Hypothalamus (tissue), 51 donors: ENCODE results near the gene PRAMEF18.
"Not testable (repeated sequence)": the region's sequence is repeated elsewhere in the genome, so short reads cannot be mapped to it uniquely, and the experiment has no call there.

Experiments used
- DNase-seq, 51 donors: peaks; one replicate each; lab custom pipeline; 2025; lab: John Stamatoyannopoulos, UW

The PRAMEF18 gene, protein sequence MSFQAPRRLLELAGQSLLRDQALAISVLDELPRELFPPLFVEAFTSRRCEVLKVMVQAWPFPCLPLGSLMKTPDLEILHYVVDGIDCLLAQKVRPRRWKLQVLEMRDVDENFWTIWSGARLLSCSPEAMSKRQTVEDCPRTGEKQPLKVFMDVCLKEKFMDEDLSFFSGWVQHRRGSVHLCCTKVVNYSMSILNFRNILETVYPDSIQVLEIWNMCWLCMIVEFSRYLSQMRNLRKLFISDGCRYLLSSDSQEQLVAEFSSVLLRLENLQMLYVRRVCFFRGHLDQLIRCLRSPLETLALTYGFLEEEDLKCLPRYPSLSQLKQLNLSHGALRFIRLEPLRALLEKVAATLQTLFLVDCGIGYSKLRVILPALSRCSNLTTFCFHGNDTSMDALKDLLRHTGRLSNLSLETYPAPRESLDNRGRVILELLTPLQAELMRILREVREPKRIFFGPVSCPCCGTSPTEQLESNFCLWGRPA

GRCh38 chr1:13225675-13226204 lies at the start of gene PRAMEF18:
PRAMEF18 (minus strand) TSS chr1:13226154; CDS start chr1:13226106, 48 bp downstream.
- DNase-seq = not testable (repeated sequence)

GRCh38 chr1:13265124-13265523 lies 39.2 kb upstream of the PRAMEF18 start:
- not testable (repeated sequence) for DNase-seq

GRCh38 chr1:13253898-13254297 lies 27.9 kb upstream of the PRAMEF18 start, which contains the start of gene PRAMEF5:
PRAMEF5 (plus strand) TSS chr1:13254198; CDS start chr1:13259269, 5,071 bp downstream.
- DNase-seq = not testable (repeated sequence)

DNA sequence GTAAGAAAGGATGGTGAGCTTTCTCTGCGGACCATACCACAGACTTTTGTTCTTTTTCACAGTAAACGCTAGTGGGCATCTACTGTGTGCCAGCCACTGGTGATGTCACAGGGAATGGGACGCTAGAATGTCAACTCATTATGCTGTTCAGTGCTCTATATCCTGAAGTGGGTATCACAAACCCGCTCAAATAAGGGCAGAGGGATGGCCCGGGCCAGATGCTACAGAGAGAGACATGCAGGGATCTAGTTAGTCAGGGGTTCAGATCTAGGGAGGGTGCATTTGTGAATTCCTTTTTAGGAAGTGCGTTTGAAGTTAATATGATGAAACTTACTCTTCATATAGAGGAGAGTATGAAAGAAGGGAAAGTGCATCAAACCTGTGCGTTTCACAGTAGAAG lies 21.2 kb upstream of the PRAMEF18 start:
- not testable (repeated sequence) for DNase-seq

GRCh38 chr1:13246554-13246871 lies 20.6 kb upstream of the PRAMEF18 start:
- DNase-seq = not testable (repeated sequence)

DNA sequence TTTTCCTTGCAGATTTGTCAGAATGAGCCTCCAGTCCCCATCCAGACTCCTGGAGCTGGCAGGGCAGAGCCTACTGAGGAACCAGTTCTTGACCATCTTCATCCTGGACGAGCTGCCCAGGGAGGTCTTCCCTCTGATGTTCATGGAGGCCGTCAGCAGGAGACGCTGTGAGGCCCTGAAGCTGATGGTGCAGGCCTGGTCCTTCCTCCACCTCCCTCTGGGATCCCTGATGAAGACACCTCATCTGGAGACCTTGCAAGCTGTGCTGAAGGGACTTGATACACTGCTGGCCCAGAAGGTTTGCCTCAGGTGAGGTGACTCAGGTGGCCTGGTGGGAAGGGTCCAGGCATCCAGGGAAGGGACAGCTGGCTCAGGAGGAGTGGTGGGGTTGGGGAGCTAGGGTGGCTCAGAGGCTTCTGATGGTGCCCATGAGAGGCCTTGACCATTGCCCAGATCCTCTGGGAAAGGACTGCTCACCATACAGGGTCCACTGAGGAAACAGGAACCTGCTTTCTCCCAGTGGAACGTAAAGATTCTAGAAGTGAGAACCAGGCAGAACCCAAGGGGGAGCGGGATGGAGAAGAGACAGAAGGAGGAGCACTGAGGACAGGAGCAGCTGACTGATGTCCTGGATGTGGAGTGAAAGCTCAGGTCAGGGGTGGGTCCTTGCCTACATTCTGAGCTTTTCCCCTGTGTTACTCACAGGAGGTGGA lies 20.0 kb upstream of the PRAMEF18 start:
- not testable (repeated sequence) for DNase-seq

GRCh38 chr1:13243536-13244263 lies 17.7 kb upstream of the PRAMEF18 start:
- not testable (repeated sequence) for DNase-seq

DNA sequence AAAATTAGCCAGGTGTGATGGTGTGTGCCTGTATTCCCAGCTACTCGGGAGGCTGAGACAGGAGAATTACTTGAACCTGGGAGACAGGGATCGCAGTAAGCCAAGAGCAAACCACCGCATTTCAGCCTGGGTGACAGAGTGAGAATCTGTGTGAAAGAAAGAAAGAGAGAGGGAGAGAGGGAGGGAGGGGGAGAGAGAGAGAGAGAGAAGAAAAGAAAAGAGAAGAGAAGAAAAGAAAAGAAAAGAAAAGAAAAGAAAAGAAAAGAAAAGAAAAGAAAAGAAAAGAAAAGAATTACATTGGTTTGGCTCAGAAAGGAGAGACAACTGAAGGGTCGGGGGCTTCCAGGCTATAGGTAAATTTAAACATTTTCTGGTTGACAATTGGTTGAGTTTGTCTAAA lies 13.7 kb upstream of the PRAMEF18 start:
- not testable (repeated sequence) for DNase-seq

DNA sequence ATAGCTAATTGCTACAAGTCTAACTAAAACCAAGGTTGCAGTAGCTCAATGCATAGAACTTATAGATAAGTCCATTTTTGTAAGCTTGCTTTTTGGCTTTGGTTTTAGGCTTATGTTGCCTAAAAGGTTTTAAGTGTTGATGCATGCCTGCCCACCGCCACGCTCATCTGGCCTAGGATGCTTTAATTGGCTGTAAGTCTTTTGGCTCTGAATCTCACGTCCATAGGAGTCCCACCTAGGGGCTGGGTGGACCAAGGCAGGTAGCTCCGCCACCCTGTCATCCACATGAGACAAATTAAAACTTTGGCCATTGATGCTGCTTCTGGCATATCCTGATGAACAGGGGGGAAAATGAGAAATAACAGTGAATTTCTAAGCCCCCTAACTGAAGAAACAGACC lies 11.6 kb upstream of the PRAMEF18 start:
- DNase-seq = not testable (repeated sequence)

GRCh38 chr1:13234057-13234456 lies 8.1 kb upstream of the PRAMEF18 start:
- DNase-seq = not testable (repeated sequence)

DNA sequence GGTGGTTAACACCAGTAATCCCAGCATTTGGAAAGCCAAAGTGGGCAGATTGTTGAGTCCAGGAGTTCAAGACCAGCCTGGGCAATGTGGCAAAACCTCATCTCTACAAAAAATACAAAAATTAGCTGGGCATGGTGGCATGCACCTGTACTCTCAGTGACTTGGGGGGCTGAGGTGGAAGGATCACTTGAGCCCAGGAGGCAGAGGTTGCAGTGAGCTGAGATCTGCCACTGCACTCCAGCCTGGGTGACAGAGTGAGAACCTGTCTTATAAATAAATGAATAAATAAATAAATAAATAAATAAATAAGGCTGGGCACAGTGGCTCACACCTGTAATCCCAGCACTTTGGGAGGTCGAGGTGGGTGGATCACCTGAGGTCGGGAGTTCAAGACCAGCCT lies 6.1 kb upstream of the PRAMEF18 start:
- DNase-seq = not testable (repeated sequence)

DNA sequence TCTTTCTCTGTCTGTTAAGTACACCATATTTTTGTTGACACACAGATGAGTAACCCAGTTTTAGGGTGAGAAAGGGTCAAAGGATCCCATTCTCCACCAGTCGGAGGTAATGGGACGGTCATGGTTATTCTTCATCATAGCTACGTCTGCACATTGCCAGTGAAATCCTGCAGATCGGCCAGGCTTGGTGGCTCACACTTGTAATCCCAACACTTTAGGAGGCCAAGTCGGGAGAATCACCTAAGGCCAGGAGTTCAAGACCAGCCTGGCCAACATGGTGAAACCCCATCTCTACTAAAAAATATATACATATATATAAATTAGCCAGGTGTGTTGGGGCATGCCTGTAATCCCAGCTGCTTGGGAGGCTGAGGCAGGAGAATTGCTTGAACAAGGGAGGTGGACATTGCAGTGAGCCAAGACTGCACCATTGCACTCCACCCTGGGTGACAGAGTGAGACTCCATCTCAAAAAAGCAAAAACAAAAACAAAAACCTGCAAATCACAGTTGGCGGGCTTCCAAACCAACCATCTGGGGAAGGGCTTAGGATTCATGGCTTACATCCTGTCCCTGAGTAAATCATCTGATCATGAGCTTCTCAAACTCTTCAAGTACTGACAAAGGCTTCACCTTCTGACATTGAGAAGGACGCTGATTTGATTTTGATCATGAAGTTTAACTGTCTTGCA lies 5.3 kb upstream of the PRAMEF18 start:
- DNase-seq = not testable (repeated sequence)

- not testable (repeated sequence) for DNase-seq
Observed at GRCh38 chr1:13230601-13231000, 4.6 kb upstream of the PRAMEF18 start.

DNA sequence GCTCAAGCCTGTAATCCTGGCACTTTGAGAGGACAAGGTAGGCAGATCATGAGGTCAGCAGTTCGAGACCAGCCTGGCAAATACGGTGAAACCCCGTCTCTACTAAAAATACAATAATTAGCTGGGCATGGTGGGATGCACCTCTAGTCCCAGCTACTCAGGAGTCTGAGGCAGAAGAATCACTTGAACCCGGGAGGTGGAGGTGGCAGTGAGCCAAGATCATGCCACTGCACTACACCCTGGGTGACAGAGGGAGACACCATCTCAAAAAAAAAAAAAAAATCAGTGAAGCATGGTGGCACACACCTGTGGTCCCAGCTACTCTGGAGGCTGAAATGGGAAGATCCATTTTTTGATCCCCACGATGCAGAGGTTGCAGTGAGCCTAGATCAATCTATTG lies 4.1 kb upstream of the PRAMEF18 start:
- not testable (repeated sequence) for DNase-seq

DNA sequence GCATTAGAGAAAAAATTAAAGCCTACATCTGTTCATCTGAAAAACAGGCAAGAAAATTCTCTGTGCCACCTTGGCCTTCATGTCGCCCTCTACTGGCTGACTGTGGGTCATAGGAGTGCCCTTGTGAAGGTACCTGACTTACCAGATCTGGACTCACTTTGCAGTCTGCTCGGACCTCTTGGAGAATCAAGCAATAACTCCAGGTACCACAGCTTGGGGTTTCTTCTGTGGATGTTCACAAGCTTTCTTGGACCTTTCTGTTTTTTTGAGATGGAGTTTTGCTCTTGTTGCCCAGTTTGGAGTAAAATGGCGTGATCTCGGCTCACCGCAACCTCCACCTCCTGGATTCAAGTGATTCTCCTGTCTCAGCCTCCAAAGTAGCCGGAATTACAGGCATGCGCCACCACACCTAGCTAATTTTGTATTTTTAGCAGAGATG lies 2.4 kb upstream of the PRAMEF18 start:
- DNase-seq = peak in 2 of 51 donors; percentile 3 to 17

DNA sequence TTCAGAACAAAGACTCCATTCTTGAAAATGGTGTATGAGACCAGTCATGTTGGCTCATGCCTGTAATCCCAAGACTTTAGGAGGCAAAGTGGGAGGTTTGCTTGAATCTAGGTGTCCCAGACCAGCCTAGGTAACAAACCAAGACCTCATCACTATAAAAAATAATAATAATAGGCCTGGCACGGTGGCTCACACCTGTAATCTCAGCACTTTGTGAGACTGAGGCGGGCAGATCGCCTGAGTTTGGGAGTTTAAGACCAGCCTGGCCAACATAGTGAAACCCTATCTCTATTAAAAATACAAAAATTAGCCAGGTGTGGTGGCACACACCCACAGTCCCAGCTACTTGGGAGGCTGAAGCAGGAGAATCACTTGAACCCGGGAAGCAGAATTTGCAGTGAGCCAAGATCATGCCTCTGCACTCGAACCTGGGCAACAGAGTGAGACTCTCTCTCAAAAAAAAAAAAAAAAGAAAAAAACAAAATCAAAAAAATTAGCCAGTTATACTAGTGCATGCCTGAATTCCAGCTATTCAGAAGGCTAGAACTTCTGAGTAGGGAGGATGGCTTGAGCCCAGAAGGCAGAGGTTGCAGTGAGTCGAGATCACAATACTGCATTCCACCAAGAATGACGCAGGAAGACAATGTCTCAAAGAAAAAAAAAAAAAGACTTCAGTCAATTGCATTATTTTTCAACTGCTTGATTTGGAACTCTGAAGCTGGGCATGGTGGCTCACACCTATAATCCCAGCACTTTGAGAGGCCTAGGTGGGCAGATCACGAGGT lies 1.5 kb upstream of the PRAMEF18 start:
- not testable (repeated sequence) for DNase-seq

DNA sequence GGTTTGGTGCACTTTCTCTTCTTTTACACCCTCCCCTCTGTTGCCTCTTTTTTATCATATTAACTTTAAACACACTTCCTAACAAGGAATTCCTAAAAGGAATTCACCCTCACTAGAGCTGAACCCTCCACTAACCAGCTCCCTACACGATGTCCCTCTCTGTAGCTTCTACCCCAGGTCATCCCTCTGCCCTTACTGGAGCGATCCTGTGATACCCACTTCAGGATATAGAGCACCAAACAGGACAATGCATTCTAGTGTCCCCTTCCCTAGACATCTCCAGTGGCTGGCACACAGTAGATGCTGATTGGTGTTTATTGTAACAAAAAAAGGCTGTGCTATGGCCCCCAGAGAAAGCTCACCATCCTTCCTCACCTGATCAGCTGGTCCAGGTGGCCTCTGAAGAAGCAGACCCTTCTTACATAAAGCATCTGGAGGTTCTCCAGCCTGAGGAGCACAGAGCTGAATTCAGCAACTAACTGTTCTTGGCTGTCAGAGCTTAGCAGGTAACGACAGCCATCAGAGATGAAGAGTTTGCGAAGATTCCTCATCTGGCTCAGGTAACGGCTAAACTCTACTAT lies 1.4 kb downstream of the PRAMEF18 start:
- DNase-seq = no peak

DNA sequence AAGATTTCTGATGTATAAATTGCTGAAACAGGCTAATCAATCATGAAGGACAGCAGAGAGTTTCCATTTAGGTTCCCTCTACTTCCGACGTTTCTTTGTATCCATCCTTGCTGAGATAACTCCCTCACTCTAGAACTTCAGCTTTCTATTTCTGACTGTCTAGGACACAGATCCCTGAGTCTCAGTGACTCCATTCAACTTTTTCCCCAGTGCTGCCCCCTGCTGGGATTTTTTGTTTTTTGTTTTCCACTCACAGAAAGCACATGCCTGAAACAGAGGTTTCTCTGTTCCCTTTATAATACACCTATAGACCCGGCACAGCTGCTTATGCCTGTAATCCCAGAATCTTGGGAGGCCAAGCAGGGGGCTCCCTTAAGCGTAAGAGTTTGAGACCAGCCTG lies 3.2 kb downstream of the PRAMEF18 start:
- not testable (repeated sequence) for DNase-seq

DNA sequence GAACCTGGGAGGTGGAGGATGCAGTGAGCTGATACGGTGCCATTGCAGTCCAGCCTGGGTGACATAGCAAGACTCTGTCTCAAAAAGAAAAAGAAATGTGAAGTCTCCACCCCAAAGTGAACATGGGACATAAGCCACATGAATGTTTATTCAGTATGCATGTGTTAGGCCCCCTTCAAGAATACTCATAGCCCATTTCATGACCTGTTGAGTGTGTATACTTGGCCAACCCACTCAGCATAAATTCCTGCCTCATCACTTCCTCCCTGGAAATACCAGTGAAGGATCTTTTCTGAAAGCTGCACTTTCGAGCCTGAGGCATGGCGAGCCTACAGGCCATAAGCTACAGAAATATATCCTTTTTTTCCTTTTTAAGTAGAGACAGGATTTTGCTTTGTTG lies 6.8 kb downstream of the PRAMEF18 start:
- not testable (repeated sequence) for DNase-seq
